Amniotic epithelial cell (primary cell): ENCODE measurements around the gene EMC9.

ENCODE experiments used
- DNase-seq: peaks from one replicate; pipeline ENCODE4 v3.0.0-alpha.2; 2010; ENCODE audit warnings: low read depth

The EMC9 gene

GRCh38 chr14:24149302-24149969 lies 8.0 kb upstream of the EMC9 start:
- no peak for DNase-seq

- DNase-seq: no peak
Observed at GRCh38 chr14:24147761-24148428, 6.5 kb upstream of the EMC9 start.

DNA sequence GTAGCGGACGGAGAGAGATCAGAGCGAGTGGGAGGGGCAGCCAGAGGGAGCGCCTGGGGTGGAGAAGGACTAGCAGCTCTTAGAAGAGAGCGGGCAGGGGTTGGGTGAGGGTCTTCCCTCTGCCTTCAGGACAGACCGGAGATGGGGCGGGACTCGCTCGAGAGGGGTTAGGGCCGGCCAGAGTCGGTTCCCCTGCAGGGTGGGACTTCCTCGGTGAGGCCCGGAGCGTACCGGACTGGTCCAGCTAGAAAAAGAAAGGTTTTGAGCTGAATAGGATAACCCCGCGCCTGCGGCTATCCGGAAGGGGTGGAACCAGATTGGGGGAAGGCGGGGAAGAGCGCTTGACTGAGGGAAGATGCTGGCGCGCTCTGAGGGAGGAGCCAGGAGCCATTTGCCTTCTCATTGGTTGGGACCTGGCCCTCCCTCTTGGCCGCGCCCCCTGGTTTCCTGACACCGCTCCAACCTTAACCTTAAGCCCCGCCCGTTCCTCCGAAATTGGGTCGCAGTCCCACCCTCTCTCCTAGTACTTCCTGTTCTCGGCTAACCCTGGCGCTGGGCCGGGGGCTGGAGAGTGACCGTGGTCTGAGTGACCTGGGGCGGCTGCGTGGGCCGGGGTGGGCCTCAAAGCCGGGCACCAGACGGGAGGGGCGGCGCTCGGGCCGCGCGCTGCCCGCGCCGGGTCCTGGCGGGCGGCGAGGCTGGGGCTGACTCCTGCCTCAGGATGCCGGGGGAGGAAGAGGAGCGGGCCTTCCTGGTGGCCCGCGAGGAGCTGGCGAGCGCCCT lies 5.8 kb upstream of the EMC9 start, which contains the start of gene RNF31:
Gene RNF31, plus strand, starts transcription at position 521 of the 783 bp plus-strand sequence. Its CDS starts 201 bp downstream, at position 722.
- peak; percentile 97 for DNase-seq

DNA sequence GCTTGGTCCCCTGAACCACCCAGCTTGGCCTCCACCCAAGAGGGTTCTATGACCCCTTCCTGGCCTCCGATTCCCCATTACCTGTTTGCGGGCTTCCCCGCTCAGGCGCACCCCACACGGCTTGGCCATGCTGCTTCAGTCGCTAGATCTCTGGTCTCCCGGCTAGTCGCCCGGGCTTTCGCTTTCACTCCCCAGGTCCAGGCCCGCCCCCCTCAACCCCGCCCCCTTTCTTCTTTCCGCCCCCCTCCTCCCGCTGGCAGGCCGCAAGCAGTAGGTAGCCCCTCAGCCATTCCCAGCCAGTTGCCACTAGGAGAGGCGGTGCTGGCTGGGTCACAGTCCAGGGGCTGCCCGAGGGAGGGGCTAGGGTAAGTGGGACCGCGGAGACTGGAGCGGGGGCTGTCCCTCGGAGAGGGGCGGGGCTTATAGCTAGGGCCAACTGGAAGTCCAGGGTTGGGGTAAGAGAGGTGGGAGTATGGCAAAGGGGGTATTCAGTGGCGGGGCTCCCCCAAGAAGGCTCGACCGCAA lies 5.1 kb upstream of the EMC9 start, which contains the start of gene PSME2:
Gene PSME2, minus strand, starts transcription at position 158 of the 525 bp plus-strand sequence. Its CDS starts 29 bp downstream, at position 129.
- DNase-seq: peak; percentile 96

DNA sequence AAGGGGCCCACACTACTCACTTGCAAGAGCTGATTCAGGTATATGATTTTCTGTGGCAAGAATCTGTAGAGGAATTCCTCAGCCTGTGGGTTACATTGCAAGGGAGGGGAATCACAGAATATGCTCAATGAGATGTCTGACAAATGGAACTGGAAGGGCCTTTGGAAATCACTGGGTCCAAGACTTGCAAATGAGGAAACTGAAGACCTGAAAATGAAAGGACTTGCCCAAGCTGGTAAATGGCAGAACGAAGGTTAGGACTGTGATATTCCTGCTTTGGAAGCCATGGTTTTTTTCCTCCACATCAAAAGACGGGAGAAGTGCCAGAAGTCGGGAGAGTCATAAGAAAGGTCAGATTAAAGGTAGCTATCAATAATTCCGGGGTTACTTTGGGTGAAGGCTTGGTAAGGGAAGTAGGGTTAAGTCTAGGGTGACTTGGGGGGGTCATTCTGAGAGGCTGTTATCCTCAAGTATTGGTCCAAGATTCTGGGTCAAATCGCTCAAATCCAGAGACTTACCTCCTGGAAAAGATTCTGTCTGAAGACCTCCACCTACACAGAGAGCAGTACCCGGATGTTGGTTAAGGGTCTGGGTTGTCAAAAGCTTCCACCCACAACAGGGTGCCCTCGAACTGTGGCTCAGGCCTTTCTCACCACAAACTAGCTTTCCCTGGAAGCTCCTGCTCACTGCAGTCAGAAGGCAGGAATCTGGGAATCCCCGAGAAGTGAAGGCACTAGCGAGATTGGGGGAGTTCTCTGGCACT lies 4.5 kb upstream of the EMC9 start:
- DNase-seq: peak; percentile 68

DNA sequence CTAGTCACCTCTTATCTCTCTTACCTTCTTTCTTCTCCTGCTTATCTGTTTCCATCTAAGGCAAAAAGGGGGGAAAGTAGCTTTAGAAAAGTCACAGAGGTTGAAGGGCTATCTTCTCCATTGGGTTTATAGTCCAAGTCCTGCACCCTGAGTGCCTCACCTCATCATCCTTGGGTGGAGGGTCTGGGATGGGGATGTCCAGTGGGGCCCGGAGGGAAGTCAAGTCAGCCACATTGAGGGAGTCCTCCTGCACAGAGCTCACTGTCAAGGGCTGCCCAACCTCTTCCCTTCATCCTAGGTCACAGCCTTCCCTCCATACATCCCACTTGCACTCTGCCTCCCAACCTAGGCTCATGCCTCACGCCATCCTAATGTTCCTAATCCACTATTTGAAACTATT lies 3.8 kb upstream of the EMC9 start:
- no peak for DNase-seq

- no peak for DNase-seq
Observed at GRCh38 chr14:24144451-24144850, 3.1 kb upstream of the EMC9 start.

DNA sequence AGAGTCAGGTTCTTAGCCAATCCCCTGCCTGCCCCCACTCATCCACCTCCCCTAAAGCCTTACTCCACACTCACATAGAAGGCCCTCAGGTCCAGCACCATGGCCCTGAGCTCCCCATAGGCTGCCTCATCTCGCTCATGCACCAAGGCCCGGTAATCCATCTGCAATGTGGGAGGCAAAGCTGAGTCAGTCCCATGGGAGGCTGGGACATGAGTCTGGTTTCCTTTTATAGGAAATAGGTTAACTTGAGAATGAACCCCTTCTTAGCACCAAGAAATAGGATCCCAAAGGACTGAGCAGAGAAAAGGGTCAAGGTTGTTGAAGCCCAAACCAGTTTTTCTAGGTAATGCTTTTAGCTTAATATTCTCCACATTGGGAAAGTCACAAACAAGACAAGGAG lies 2.1 kb upstream of the EMC9 start:
- peak; percentile 58 for DNase-seq

- DNase-seq: no peak
Observed at GRCh38 chr14:24139272-24139934, 2.0 kb downstream of the EMC9 start.

GRCh38 chr14:24138396-24139271 lies 2.8 kb downstream of the EMC9 start:
- no peak for DNase-seq

DNA sequence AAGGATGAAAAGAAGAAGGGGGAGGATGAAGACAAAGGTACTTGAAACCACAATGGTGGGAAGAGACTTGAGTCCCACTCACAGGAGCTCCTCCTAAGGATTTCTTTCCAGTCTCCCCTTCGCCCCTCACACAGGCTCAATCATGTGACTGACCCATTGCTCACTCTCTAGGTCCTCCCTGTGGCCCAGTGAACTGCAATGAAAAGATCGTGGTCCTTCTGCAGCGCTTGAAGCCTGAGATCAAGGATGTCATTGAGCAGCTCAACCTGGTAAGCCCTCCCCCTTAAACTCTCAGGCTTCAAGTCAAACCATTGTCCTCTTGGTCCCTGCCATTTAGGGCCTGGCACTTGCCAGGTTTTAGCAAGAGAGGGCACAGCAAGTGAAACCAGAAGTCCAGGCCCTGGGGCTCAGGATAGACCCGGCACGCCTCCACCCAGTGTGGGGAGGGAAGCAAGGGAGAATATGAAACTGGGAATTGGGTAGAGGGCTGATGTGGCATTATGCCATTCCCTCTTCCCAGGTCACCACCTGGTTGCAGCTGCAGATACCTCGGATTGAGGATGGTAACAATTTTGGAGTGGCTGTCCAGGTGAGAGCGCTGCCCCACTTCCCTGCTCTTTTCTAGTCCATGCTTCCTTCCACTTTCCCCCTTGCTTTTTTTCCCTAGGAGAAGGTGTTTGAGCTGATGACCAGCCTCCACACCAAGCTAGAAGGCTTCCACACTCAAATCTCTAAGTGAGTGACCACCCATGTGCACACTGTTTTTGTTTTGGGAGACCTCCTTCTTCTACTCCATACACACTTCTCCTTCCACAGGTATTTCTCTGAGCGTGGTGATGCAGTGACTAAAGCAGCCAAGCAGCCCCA lies 3.6 kb downstream of the EMC9 start:
- no peak for DNase-seq

GRCh38 chr14:24136684-24137528 lies 4.5 kb downstream of the EMC9 start:
- DNase-seq: no peak

DNA sequence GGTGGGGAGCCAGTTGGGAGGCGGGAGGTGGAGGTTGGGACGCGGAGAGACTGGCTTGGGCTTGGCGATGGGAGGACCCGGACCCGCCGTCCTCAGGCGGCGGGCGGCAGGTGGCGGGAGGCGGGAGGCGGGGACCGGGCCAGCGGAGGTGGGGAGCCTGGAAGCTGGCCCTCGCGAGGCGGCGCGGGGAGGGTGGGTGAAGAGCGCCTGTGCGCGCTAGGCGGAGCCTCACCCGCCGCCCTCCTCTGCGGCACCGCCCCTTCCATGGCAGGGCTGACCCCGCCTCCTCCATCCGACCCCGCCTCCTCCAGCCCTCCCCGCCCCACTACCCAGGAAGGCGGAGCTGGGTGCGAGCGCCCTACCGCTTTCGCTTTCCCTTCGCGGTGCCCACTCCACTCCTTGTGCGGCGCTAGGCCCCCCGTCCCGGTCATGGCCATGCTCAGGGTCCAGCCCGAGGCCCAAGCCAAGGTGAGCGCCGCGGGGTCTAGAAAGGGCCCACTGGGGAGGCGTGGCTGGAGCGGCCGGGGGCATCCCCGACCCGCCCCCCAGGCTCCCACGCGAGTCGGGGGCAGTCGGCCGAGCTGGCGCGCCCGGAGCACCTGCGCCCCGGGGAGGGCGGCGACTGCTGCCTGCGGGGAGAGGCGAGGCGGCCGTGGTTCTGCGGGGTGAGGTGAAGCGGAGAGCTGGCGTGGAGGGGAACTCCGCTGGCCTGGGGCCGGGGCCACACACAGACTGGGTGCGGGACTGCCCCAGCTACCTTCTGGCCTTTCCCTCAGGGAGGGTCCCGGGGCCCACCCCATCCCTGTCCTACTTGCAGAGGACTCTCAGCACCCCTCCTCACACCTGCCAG lies 5.3 kb downstream of the EMC9 start, which contains the start of gene PSME1:
Gene PSME1, plus strand, starts transcription at position 361 of the 850 bp plus-strand sequence. Its CDS starts 69 bp downstream, at position 430.
- peak; percentile 75 for DNase-seq

DNA sequence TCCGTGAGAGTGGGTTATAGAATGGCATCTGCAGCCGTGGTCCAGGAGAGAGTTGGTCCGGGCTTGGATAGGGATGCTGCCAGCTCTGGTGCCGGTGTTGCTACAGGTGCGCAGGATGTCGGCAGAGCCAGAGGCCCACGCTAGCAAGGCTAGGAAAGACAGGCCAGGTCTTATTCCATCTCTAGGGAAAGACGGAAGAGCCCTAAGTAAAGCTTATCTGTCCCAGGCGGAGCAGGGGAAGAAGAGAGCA lies 5.9 kb downstream of the EMC9 start:
- DNase-seq: no peak

- no peak for DNase-seq
Observed at GRCh38 chr14:24133735-24134134, 7.7 kb downstream of the EMC9 start.

- no peak for DNase-seq
Observed at GRCh38 chr14:24132976-24133375, 8.4 kb downstream of the EMC9 start.

GRCh38 chr14:24132061-24132685 lies 9.2 kb downstream of the EMC9 start:
- no peak for DNase-seq
